ENCODE data around the gene SLC12A5.

SLC12A5 gene

DNA sequence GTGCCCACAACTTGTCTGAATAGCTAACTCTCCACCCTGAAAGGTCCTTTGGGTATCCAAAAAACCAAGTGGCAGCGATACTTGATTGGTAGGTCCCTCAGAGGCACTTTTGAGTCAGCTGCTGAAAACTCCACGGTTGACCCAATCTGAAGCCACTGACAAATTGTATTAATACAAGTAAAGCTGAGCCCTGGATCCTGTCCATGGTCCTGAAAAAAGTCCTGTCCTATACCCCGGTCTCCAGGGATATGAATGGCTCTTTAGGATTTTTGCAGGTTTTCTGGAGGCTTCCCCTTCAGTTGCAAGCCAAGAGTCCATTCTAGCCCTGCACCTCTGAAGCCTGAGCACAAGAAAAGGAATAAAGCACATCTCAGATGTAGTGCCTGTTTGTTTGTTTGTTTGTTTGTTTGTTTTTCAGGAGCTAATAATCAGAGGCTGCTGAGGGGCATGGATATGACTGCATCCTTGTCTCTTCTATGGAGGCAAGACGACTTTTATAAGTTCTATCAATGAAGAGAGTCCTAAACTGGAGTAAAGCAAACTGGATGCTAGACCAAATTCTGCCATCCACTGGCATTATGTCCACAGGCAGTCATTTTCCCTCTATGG, 1.7 kb upstream of the SLC12A5 start:
- no peak overlapping the region for H3K4me3 ChIP-seq (ENCODE audit: low read depth, low read length)
- TF ChIP-seq, protein P1, sequence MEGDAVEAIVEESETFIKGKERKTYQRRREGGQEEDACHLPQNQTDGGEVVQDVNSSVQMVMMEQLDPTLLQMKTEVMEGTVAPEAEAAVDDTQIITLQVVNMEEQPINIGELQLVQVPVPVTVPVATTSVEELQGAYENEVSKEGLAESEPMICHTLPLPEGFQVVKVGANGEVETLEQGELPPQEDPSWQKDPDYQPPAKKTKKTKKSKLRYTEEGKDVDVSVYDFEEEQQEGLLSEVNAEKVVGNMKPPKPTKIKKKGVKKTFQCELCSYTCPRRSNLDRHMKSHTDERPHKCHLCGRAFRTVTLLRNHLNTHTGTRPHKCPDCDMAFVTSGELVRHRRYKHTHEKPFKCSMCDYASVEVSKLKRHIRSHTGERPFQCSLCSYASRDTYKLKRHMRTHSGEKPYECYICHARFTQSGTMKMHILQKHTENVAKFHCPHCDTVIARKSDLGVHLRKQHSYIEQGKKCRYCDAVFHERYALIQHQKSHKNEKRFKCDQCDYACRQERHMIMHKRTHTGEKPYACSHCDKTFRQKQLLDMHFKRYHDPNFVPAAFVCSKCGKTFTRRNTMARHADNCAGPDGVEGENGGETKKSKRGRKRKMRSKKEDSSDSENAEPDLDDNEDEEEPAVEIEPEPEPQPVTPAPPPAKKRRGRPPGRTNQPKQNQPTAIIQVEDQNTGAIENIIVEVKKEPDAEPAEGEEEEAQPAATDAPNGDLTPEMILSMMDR (IDR thresholded peaks at IDR 0.05; ENCODE audit: insufficient read depth, low read depth, low read length, missing control alignments) = no peak
- peak; percentile 32 for DNase-seq (ENCODE audit: low read depth)

GRCh38 chr20:46028110-46028509, 905 bp upstream of the SLC12A5 start:
- DNase-seq (ENCODE audit: low read depth) = no peak
- TF ChIP-seq, protein P1 (IDR thresholded peaks at IDR 0.05; ENCODE audit: insufficient read depth, low read depth, low read length, missing control alignments) = no peak

GRCh38 chr20:46030284-46031013, 1.4 kb downstream of the SLC12A5 start:
- DNase-seq (ENCODE audit: low read depth) = no peak

More at GRCh38 chr20:46028110-46028509, 905 bp upstream of the SLC12A5 start:
- no peak overlapping the region for H3K4me3 ChIP-seq (ENCODE audit: low read depth, low read length)

GRCh38 chr20:46031014-46031569, 2.1 kb downstream of the SLC12A5 start:
- no peak for DNase-seq (ENCODE audit: low read depth)
- TF ChIP-seq, protein P1 (IDR thresholded peaks at IDR 0.05; ENCODE audit: insufficient read depth, low read depth, low read length, missing control alignments) = no peak
- no peak overlapping the region for H3K4me3 ChIP-seq (ENCODE audit: low read depth, low read length)

More at GRCh38 chr20:46030284-46031013, 1.4 kb downstream of the SLC12A5 start:
- TF ChIP-seq, protein P1 (IDR thresholded peaks at IDR 0.05; ENCODE audit: insufficient read depth, low read depth, low read length, missing control alignments) = no peak
- no peak overlapping the region for H3K4me3 ChIP-seq (ENCODE audit: low read depth, low read length)

- H3K4me3 ChIP-seq (ENCODE audit: low read depth, low read length) = no peak overlapping the region
- TF ChIP-seq, protein P1 (IDR thresholded peaks at IDR 0.05; ENCODE audit: insufficient read depth, low read depth, low read length, missing control alignments) = no peak
- no peak for DNase-seq (ENCODE audit: low read depth)
Measured at GRCh38 chr20:46031701-46032254, 2.8 kb downstream of the SLC12A5 start.

- no peak overlapping the region for H3K4me3 ChIP-seq (ENCODE audit: low read depth, low read length)
Measured at GRCh38 chr20:46034039-46034438, 5.0 kb downstream of the SLC12A5 start.

More at GRCh38 chr20:46034039-46034438, 5.0 kb downstream of the SLC12A5 start:
- TF ChIP-seq, protein P1 (IDR thresholded peaks at IDR 0.05; ENCODE audit: insufficient read depth, low read depth, low read length, missing control alignments) = no peak
- no peak for DNase-seq (ENCODE audit: low read depth)
